GM19238 (cell line): Measurements from ENCODE around the gene NOL9.
"Not testable (repeated sequence)": the region's sequence is repeated elsewhere in the genome, so short reads cannot be mapped to it uniquely, and the experiment has no call there.

Experiments
- DNase-seq: peaks from one replicate; pipeline ENCODE4 v3.0.0; 2011; ENCODE audit warnings: low spot score; ENCODE audit not compliant: insufficient read length

Gene NOL9

GRCh38 chr1:6504887-6505286 is 49.4 kb downstream of the NOL9 start:
- no peak for DNase-seq

- no peak for DNase-seq
Observed at GRCh38 chr1:6503884-6504602, 50.3 kb downstream of the NOL9 start.

- no peak for DNase-seq
Observed at GRCh38 chr1:6502000-6502891, 52.1 kb downstream of the NOL9 start.

- no peak for DNase-seq
Observed at GRCh38 chr1:6501279-6501813, 53.0 kb downstream of the NOL9 start.

- DNase-seq: no peak
Observed at GRCh38 chr1:6500544-6501278, 53.6 kb downstream of the NOL9 start.

GRCh38 chr1:6499296-6499695 is 55.0 kb downstream of the NOL9 start:
- DNase-seq: no peak

GRCh38 chr1:6498576-6499111 is 55.7 kb downstream of the NOL9 start:
- DNase-seq: no peak

GRCh38 chr1:6497867-6498575 is 56.3 kb downstream of the NOL9 start:
- no peak for DNase-seq

GRCh38 chr1:6497215-6497866 is 57.0 kb downstream of the NOL9 start:
- no peak for DNase-seq

GRCh38 chr1:6496890-6497214 is 57.5 kb downstream of the NOL9 start:
- DNase-seq: no peak

GRCh38 chr1:6496365-6496721 is 58.0 kb downstream of the NOL9 start:
- DNase-seq: no peak

- no peak for DNase-seq
Observed at GRCh38 chr1:6495540-6496364, 58.6 kb downstream of the NOL9 start.

- no peak for DNase-seq
Observed at GRCh38 chr1:6495041-6495441, 59.3 kb downstream of the NOL9 start.

GRCh38 chr1:6494627-6495026 is 59.7 kb downstream of the NOL9 start:
- no peak for DNase-seq

- DNase-seq: not testable (repeated sequence)
Observed at GRCh38 chr1:6493834-6494223, 60.5 kb downstream of the NOL9 start.

GRCh38 chr1:6491966-6492365 is 62.3 kb downstream of the NOL9 start:
- DNase-seq: no peak

- DNase-seq: no peak
Observed at GRCh38 chr1:6491480-6491962, 62.8 kb downstream of the NOL9 start, which contains the start of gene PLEKHG5. PLEKHG5 (minus strand) TSS chr1:6491667; CDS start chr1:6477571, 14,096 bp downstream.

GRCh38 chr1:6491081-6491449 is 63.2 kb downstream of the NOL9 start:
- no peak for DNase-seq
